ENCODE measurements around the gene LNPEP. TPM values are rescaled to one million over a fixed set of nuclear protein-coding genes. Genes with fewer than 3 reads are reported as not detected.

Gene LNPEP
- polyA plus RNA-seq (2013, experiment 1 of 2) = 2.4 TPM
- polyA plus RNA-seq (2013, experiment 2 of 2) = 2.3 TPM

- peaks cover 32% of the 10 kb centered on the region for H3K27me3 ChIP-seq (ENCODE audit: insufficient read depth, low read length)
- peak within 1 kb of the TSS; percentile 78 for H3K27ac ChIP-seq (ENCODE audit: low read depth, low read length)
- peaks cover 12% of the 10 kb centered on the region for H3K4me1 ChIP-seq (ENCODE audit: insufficient read depth, low read length)
- peak within 1 kb of the TSS; percentile 76 for H3K9ac ChIP-seq (ENCODE audit: low read depth, low read length)
- no peaks in the 10 kb centered on the region for H3K9me3 ChIP-seq (ENCODE audit: insufficient read depth, low read depth, low read length)
- under 1% methylated on average over 79 of the region's 79 CpGs for WGBS
- peak within 1 kb of the TSS; percentile 89 for H3K4me3 ChIP-seq (ENCODE audit: low read length)
- no peaks in the 10 kb centered on the region for H3K36me3 ChIP-seq (ENCODE audit: insufficient read depth, low read length)
Observed at GRCh38 chr5:96935559-96936430, at the start of gene LNPEP. Gene LNPEP, plus strand, starts transcription at chr5:96936080. Its CDS starts 76 bp downstream, at chr5:96936156.

GRCh38 chr5:96893342-96893741, 42.5 kb upstream of the LNPEP start:
- 66% methylated on average over 4 of the region's 4 CpGs for WGBS

GRCh38 chr5:96896276-96896675, 39.6 kb upstream of the LNPEP start:
- Histone ChIP-seq H3K4me3 (ENCODE audit: low read length) (no peak overlapping the region), H3K27ac (ENCODE audit: low read depth, low read length) (no peak overlapping the region)
- WGBS = 92% methylated on average over 4 of the region's 4 CpGs

More at GRCh38 chr5:96893342-96893741, 42.5 kb upstream of the LNPEP start:
- H3K9me3 ChIP-seq (ENCODE audit: insufficient read depth, low read depth, low read length) = no peaks in the 10 kb centered on the region
- H3K27me3 ChIP-seq (ENCODE audit: insufficient read depth, low read length) = no peaks in the 10 kb centered on the region
- H3K36me3 ChIP-seq (ENCODE audit: insufficient read depth, low read length) = no peaks in the 10 kb centered on the region
- H3K4me1 ChIP-seq (ENCODE audit: insufficient read depth, low read length) = peaks cover 3% of the 10 kb centered on the region; the same call in 1 of the 2 replicates
- no peak overlapping the region for H3K4me3 ChIP-seq (ENCODE audit: low read length)
- H3K27ac ChIP-seq (ENCODE audit: low read depth, low read length) = no peak overlapping the region
- no peak overlapping the region for H3K9ac ChIP-seq (ENCODE audit: low read depth, low read length)

GRCh38 chr5:96896806-96897205, 39.1 kb upstream of the LNPEP start:
- Histone ChIP-seq H3K9ac (ENCODE audit: low read depth, low read length) (no peak overlapping the region), H3K4me3 (ENCODE audit: low read length) (no peak overlapping the region), H3K9me3 (ENCODE audit: insufficient read depth, low read depth, low read length) (no peaks in the 10 kb centered on the region), H3K4me1 (ENCODE audit: insufficient read depth, low read length) (peaks cover 3% of the 10 kb centered on the region; the same call in 1 of the 2 replicates), H3K27ac (ENCODE audit: low read depth, low read length) (no peak overlapping the region), H3K27me3 (ENCODE audit: insufficient read depth, low read length) (no peaks in the 10 kb centered on the region), H3K36me3 (ENCODE audit: insufficient read depth, low read length) (no peaks in the 10 kb centered on the region)
- WGBS = 67% methylated on average over 3 of the region's 3 CpGs

More at GRCh38 chr5:96896276-96896675, 39.6 kb upstream of the LNPEP start:
- Histone ChIP-seq H3K27me3 (ENCODE audit: insufficient read depth, low read length) (no peaks in the 10 kb centered on the region), H3K36me3 (ENCODE audit: insufficient read depth, low read length) (no peaks in the 10 kb centered on the region), H3K9ac (ENCODE audit: low read depth, low read length) (no peak overlapping the region), H3K4me1 (ENCODE audit: insufficient read depth, low read length) (peaks cover 3% of the 10 kb centered on the region; the same call in 1 of the 2 replicates), H3K9me3 (ENCODE audit: insufficient read depth, low read depth, low read length) (no peaks in the 10 kb centered on the region)

GRCh38 chr5:96901384-96901783, 34.5 kb upstream of the LNPEP start:
- no peaks in the 10 kb centered on the region for H3K36me3 ChIP-seq (ENCODE audit: insufficient read depth, low read length)
- WGBS = 68% methylated on average over 6 of the region's 6 CpGs

DNA sequence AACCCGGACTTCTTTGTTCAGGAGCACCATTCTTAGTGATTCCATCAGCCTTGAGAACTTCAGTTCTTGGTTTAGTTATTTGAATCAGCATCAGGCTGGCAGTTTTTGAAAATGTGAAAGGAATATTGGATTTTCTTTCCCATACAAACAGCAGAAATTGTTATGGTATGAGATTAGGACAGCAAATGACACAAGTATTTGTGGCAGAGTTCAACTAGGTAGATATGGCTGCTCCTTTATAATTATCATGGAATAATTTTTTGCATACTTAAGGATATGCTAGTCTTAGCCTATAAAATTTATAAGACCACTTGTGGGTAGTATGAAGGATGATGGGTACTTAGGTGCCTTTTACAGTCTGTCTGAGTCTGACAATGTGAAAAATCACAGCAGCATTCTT, 34.0 kb upstream of the LNPEP start:
- Histone ChIP-seq H3K27ac (ENCODE audit: low read depth, low read length) (no peak overlapping the region), H3K9ac (ENCODE audit: low read depth, low read length) (no peak overlapping the region), H3K4me1 (ENCODE audit: insufficient read depth, low read length) (no peaks in the 10 kb centered on the region), H3K36me3 (ENCODE audit: insufficient read depth, low read length) (no peaks in the 10 kb centered on the region), H3K27me3 (ENCODE audit: insufficient read depth, low read length) (no peaks in the 10 kb centered on the region), H3K9me3 (ENCODE audit: insufficient read depth, low read depth, low read length) (no peaks in the 10 kb centered on the region), H3K4me3 (ENCODE audit: low read length) (no peak overlapping the region)
- WGBS = 100% methylated on average over 1 of the region's 1 CpG

More at GRCh38 chr5:96901384-96901783, 34.5 kb upstream of the LNPEP start:
- H3K4me1 ChIP-seq (ENCODE audit: insufficient read depth, low read length) = no peaks in the 10 kb centered on the region
- no peaks in the 10 kb centered on the region for H3K27me3 ChIP-seq (ENCODE audit: insufficient read depth, low read length)
- H3K4me3 ChIP-seq (ENCODE audit: low read length) = no peak overlapping the region
- no peaks in the 10 kb centered on the region for H3K9me3 ChIP-seq (ENCODE audit: insufficient read depth, low read depth, low read length)
- no peak overlapping the region for H3K27ac ChIP-seq (ENCODE audit: low read depth, low read length)
- no peak overlapping the region for H3K9ac ChIP-seq (ENCODE audit: low read depth, low read length)

DNA sequence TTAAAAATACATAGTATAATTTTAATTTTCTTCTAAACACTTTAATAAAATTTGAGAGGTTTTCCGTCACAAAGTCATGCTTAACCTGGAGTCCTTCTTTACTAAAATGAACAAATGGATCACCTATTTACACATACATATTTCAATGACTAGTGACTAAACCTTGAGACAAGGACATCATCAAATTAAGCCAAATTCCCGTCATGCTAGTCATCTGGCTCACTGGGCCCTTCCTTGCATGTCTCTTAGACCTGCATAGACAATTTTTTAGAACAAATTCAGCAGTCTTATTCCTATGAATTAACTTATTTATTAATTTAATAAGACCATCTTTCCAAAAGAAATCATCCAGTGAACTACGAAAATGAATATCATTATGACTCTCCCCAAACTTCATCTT, 33.0 kb upstream of the LNPEP start:
- no peaks in the 10 kb centered on the region for H3K27me3 ChIP-seq (ENCODE audit: insufficient read depth, low read length)
- H3K9ac ChIP-seq (ENCODE audit: low read depth, low read length) = no peak overlapping the region
- no peak overlapping the region for H3K4me3 ChIP-seq (ENCODE audit: low read length)
- H3K9me3 ChIP-seq (ENCODE audit: insufficient read depth, low read depth, low read length) = no peaks in the 10 kb centered on the region
- no peaks in the 10 kb centered on the region for H3K36me3 ChIP-seq (ENCODE audit: insufficient read depth, low read length)
- 97% methylated on average over 3 of the region's 3 CpGs for WGBS
- H3K4me1 ChIP-seq (ENCODE audit: insufficient read depth, low read length) = no peaks in the 10 kb centered on the region
- H3K27ac ChIP-seq (ENCODE audit: low read depth, low read length) = no peak overlapping the region

DNA sequence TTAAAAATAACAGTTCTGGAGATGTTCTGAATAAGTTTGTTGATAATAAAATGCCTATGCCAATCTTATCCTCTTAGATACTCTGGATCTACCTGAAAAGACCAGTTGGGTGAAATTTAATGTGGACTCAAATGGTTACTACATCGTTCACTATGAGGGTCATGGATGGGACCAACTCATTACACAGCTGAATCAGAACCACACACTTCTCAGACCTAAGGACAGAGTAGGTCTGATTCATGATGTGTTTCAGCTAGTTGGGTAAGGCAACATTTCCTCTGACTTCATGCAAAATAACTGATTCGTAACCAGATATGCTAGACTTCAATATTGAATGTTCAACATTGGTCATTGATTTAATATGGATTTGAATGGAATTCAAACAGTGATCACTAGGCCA, 32.6 kb upstream of the LNPEP start:
- no peaks in the 10 kb centered on the region for H3K36me3 ChIP-seq (ENCODE audit: insufficient read depth, low read length)
- no peaks in the 10 kb centered on the region for H3K4me1 ChIP-seq (ENCODE audit: insufficient read depth, low read length)
- H3K27ac ChIP-seq (ENCODE audit: low read depth, low read length) = no peak overlapping the region
- 92% methylated on average over 2 of the region's 2 CpGs for WGBS
- H3K4me3 ChIP-seq (ENCODE audit: low read length) = no peak overlapping the region
- no peak overlapping the region for H3K9ac ChIP-seq (ENCODE audit: low read depth, low read length)
- no peaks in the 10 kb centered on the region for H3K9me3 ChIP-seq (ENCODE audit: insufficient read depth, low read depth, low read length)
- no peaks in the 10 kb centered on the region for H3K27me3 ChIP-seq (ENCODE audit: insufficient read depth, low read length)

DNA sequence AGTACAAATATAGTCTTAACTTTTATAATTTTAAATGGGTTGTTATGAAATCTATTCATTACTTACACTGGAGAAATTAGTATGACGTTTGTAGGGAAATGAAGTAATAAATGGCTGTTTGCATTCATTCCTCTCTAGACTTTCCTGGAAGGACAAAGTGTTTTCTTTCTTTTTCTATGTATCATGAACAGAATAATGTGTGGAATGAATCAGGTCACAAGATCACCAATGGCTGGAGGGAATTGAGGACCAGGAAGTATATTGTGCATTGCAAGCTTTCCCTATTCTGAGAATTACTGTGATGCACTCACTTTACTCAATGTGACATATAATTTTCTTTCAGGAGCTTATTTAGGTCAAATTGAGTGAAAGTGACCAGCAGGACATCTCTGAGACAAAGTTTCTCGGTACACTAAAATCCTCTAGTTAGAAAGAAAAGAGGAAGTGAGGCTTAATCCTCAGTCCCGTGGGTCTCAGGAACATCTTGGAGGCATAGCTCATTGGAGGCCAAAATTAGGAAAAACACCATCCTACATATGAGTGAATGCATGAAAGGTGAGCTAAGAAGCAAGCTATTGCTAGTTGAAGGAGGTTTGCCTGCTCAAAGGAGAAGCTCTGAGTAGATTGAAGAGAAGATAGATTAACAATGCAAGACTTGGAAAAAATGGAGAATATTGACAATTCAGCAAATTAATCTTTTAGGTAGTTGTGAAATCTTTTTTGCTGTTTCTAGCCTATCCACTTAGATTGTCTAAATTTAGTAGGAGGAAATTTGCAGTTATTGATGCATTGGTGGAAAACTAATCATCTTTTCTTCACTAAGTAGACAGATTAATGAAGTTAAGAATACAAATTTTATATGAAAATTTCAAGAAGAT, 31.6 kb upstream of the LNPEP start:
- Histone ChIP-seq H3K27ac (ENCODE audit: low read depth, low read length) (no peak overlapping the region), H3K9ac (ENCODE audit: low read depth, low read length) (no peak overlapping the region), H3K4me1 (ENCODE audit: insufficient read depth, low read length) (no peaks in the 10 kb centered on the region), H3K9me3 (ENCODE audit: insufficient read depth, low read depth, low read length) (no peaks in the 10 kb centered on the region), H3K36me3 (ENCODE audit: insufficient read depth, low read length) (no peaks in the 10 kb centered on the region), H3K27me3 (ENCODE audit: insufficient read depth, low read length) (no peaks in the 10 kb centered on the region), H3K4me3 (ENCODE audit: low read length) (no peak overlapping the region)
- 100% methylated on average over 3 of the region's 3 CpGs for WGBS

GRCh38 chr5:96905864-96906263, 30.0 kb upstream of the LNPEP start:
- H3K9me3 ChIP-seq (ENCODE audit: insufficient read depth, low read depth, low read length) = no peaks in the 10 kb centered on the region
- no peaks in the 10 kb centered on the region for H3K4me1 ChIP-seq (ENCODE audit: insufficient read depth, low read length)
- no peak overlapping the region for H3K9ac ChIP-seq (ENCODE audit: low read depth, low read length)
- H3K27me3 ChIP-seq (ENCODE audit: insufficient read depth, low read length) = no peaks in the 10 kb centered on the region
- WGBS = 96% methylated on average over 3 of the region's 3 CpGs
- no peak overlapping the region for H3K4me3 ChIP-seq (ENCODE audit: low read length)
- no peaks in the 10 kb centered on the region for H3K36me3 ChIP-seq (ENCODE audit: insufficient read depth, low read length)
- H3K27ac ChIP-seq (ENCODE audit: low read depth, low read length) = no peak overlapping the region

- 99% methylated on average over 4 of the region's 4 CpGs for WGBS
- no peak overlapping the region for H3K27ac ChIP-seq (ENCODE audit: low read depth, low read length)
Observed at GRCh38 chr5:96909003-96909402, 26.9 kb upstream of the LNPEP start.

More at GRCh38 chr5:96909003-96909402, 26.9 kb upstream of the LNPEP start:
- no peaks in the 10 kb centered on the region for H3K27me3 ChIP-seq (ENCODE audit: insufficient read depth, low read length)
- no peak overlapping the region for H3K4me3 ChIP-seq (ENCODE audit: low read length)
- H3K9me3 ChIP-seq (ENCODE audit: insufficient read depth, low read depth, low read length) = no peaks in the 10 kb centered on the region
- H3K36me3 ChIP-seq (ENCODE audit: insufficient read depth, low read length) = no peaks in the 10 kb centered on the region
- no peak overlapping the region for H3K9ac ChIP-seq (ENCODE audit: low read depth, low read length)
- no peaks in the 10 kb centered on the region for H3K4me1 ChIP-seq (ENCODE audit: insufficient read depth, low read length)

All from HUES64 (cell line).